Activated CD8-positive, alpha-beta memory T cell treated with anti-CD3 and anti-CD28 coated beads for 1 hour (primary cell): ENCODE data around the gene SLC52A3.

Experiments used
- DNase-seq, 2 donors: peaks; one replicate each; pipeline ENCODE4 v3.0.0-alpha.2; 2020; ENCODE audit warnings: low read depth in 1 of 2; ENCODE audit errors: extremely low read depth in 1 of 2

SLC52A3 gene

GRCh38 chr20:770691-771090 is 2.4 kb upstream of the SLC52A3 start:
- DNase-seq, result no peak

GRCh38 chr20:766906-767305 is 1.4 kb downstream of the SLC52A3 start:
- DNase-seq, result no peak

GRCh38 chr20:764255-764654 is 4.0 kb downstream of the SLC52A3 start:
- no peak for DNase-seq

- DNase-seq, result no peak
Observed at GRCh38 chr20:761418-762381, 6.6 kb downstream of the SLC52A3 start.

GRCh38 chr20:760751-761417 is 7.4 kb downstream of the SLC52A3 start:
- no peak for DNase-seq

- DNase-seq, result no peak
Observed at GRCh38 chr20:757506-757905, 10.8 kb downstream of the SLC52A3 start.

- DNase-seq, result no peak
Observed at GRCh38 chr20:755941-756340, 12.4 kb downstream of the SLC52A3 start.

GRCh38 chr20:754904-755303 is 13.4 kb downstream of the SLC52A3 start:
- DNase-seq, result no peak

GRCh38 chr20:753897-754635 is 14.2 kb downstream of the SLC52A3 start:
- DNase-seq, result no peak

- no peak for DNase-seq
Observed at GRCh38 chr20:753136-753535, 15.2 kb downstream of the SLC52A3 start.

- no peak for DNase-seq
Observed at GRCh38 chr20:752291-752690, 16.0 kb downstream of the SLC52A3 start.

GRCh38 chr20:751761-752160 is 16.5 kb downstream of the SLC52A3 start:
- DNase-seq, result no peak

- DNase-seq, result no peak
Observed at GRCh38 chr20:750801-751200, 17.5 kb downstream of the SLC52A3 start.

- no peak for DNase-seq
Observed at GRCh38 chr20:745683-746301, 22.5 kb downstream of the SLC52A3 start.

GRCh38 chr20:742156-742555 is 26.1 kb downstream of the SLC52A3 start:
- DNase-seq, result no peak

- DNase-seq, result no peak
Observed at GRCh38 chr20:741620-742019, 26.7 kb downstream of the SLC52A3 start.

GRCh38 chr20:740162-740561 is 28.1 kb downstream of the SLC52A3 start:
- no peak for DNase-seq

- no peak for DNase-seq
Observed at GRCh38 chr20:739736-740135, 28.6 kb downstream of the SLC52A3 start.

- no peak for DNase-seq
Observed at GRCh38 chr20:733861-734260, 34.4 kb downstream of the SLC52A3 start.

GRCh38 chr20:732727-733126 is 35.6 kb downstream of the SLC52A3 start:
- DNase-seq, result no peak
